Common myeloid progenitor, CD34-positive (primary cell): ENCODE measurements around the gene ZBED4.

Source experiments
- CTCF ChIA-PET: fragments of 350-600 bp; sonication (Branson Sonifier 250); formaldehyde crosslinking; loops from one replicate; lab custom pipeline; 2021; ENCODE audit warnings: antibody characterized with exemption; lab: Charles Lee
- POLR2A ChIA-PET: fragments of 350-600 bp; sonication (Branson Sonifier 250); formaldehyde crosslinking; loops from one replicate; lab custom pipeline; 2021; ENCODE audit warnings: antibody characterized with exemption; lab: Charles Lee
- DNase-seq, 3 donors: peaks; one replicate each; pipeline versions ENCODE4 v3.0.0 to v3.0.0-alpha.2; 2013
- H3K27ac ChIP-seq, 2 experiments: 1 replicate in 1 of 2; 2 replicates in 1 of 2; pipeline ENCODE4 v1.7.0; 2013; ENCODE audit warnings: inconsistent platforms in 2 of 2, low read length in 2 of 2, mild to moderate bottlenecking in 2 of 2, low read depth in 1 of 2, moderate library complexity in 1 of 2; ENCODE audit not compliant: severe bottlenecking in 2 of 2, insufficient read depth in 1 of 2, poor library complexity in 1 of 2
- H3K27me3 ChIP-seq, 5 experiments: replicated peaks in 2 of 5; 1 replicate in 3 of 5; 2 replicates in 2 of 5; pipeline versions ENCODE4 v1.6.1 to v1.7.0; 2013; ENCODE audit warnings: low read length in 4 of 5, mild to moderate bottlenecking in 2 of 5, moderate library complexity in 2 of 5, inconsistent platforms in 1 of 5; ENCODE audit not compliant: insufficient read depth in 5 of 5, control insufficient read depth in 4 of 5
- H3K36me3 ChIP-seq, 4 experiments: 1 replicate in 2 of 4; 2 replicates in 2 of 4; pipeline versions ENCODE4 v1.6.1 to v1.7.0; 2013; ENCODE audit warnings: low read length in 3 of 4, control low read depth in 1 of 4, mild to moderate bottlenecking in 1 of 4; ENCODE audit not compliant: control insufficient read depth in 4 of 4, insufficient read depth in 4 of 4
- H3K4me1 ChIP-seq, 4 experiments: 1 replicate in 3 of 4; 2 replicates in 1 of 4; pipeline versions ENCODE4 v1.6.1 to v1.7.1; 2013; ENCODE audit warnings: low read length in 3 of 4, mild to moderate bottlenecking in 3 of 4, control low read depth in 1 of 4, inconsistent platforms in 1 of 4, moderate library complexity in 1 of 4; ENCODE audit not compliant: control insufficient read depth in 4 of 4, insufficient read depth in 4 of 4; ENCODE audit errors: control extremely low read depth in 1 of 4
- H3K4me3 ChIP-seq, 7 experiments: 1 replicate in 4 of 7; 2 replicates in 3 of 7; pipeline versions ENCODE4 v1.5.1 to v1.7.0; 2013; ENCODE audit warnings: mild to moderate bottlenecking in 7 of 7, low read length in 6 of 7, moderate library complexity in 6 of 7, inconsistent platforms in 2 of 7, low read depth in 2 of 7, control low read depth in 1 of 7; ENCODE audit not compliant: insufficient read depth in 4 of 7, control insufficient read depth in 1 of 7; ENCODE audit errors: extremely low read depth in 1 of 7
- H3K9me3 ChIP-seq, 5 experiments: 1 replicate in 4 of 5; 2 replicates in 1 of 5; pipeline versions ENCODE4 v1.6.1 to v1.7.1; 2013; ENCODE audit warnings: low read length in 4 of 5, mild to moderate bottlenecking in 2 of 5, inconsistent platforms in 1 of 5, low read depth in 1 of 5, moderate library complexity in 1 of 5; ENCODE audit not compliant: control insufficient read depth in 4 of 5, insufficient read depth in 2 of 5; ENCODE audit errors: control extremely low read depth in 1 of 5
- WGBS: methylation state at CpG from one replicate; pipeline ENCODE4 v1.1.5; 2013; ENCODE audit not compliant: insufficient coverage; 5-methylcytosine and 5-hydroxymethylcytosine counted together

The ZBED4 gene

DNA sequence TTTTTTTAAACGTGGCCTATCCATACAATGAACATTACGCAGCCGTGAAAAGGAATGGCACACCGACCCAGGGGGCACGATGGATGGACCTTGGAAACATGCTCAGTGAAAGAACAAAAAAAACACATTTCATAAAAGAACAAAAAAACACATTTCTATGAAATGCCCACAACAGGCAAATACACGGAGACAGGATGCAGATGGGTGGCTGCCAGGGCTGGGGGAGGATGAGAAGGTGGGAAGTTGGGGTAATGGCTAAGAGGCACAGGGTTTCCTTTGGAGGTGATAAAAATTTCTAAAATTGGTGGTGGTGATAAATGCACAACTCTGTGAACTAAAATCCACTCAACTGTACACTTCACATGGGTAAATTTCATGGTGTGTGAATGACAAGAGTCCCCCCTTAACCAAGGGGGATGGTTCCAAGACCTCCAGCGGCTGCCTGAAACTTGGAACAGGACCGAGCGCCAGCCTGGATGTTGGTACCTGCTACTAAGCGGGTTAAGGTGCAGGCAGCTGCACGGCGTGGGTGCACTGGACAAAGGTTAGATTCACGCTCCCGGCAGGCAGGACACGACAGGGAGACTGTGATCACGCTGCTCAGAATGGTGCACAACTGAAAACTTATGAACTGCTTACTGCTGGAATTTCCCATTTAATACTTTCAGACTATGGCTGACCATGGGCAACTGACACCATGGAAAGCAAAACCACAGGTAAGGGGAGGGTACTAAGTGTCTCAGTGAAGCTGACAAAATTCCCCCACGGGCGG lies 42.4 kb upstream of the ZBED4 start:
- peak overlapping the region in 6 of 7 experiments; percentile 11 to 70 (median 51) for H3K4me3 ChIP-seq
- ChIA-PET CTCF (interaction anchor here (0.9 to 2.4 kb wide), 2 partner anchors 10 to 14 kb away, joined by 3 to 6 read pairs; no protein-coding TSS in a partner anchor), POLR2A (interaction anchor here (0.6 to 1.7 kb wide), 4 partner anchors 10 to 214 kb away, joined by 3 to 5 read pairs (median 3); no protein-coding TSS in a partner anchor)
- 8% methylated on average over 16 of the region's 18 CpGs for WGBS
- H3K27ac ChIP-seq: peak overlapping the region in 1 of 2 experiments; percentile 6
- peaks cover 2 to 42% (median 19%) of the 10 kb centered on the region in 4 experiments for H3K36me3 ChIP-seq
- H3K9me3 ChIP-seq: no peaks in the 10 kb centered on the region
- H3K27me3 ChIP-seq: no peaks in the 10 kb centered on the region
- peak; percentile 52 to 94 (median 93) for DNase-seq
- peaks cover 15 to 78% (median 65%) of the 10 kb centered on the region in 4 experiments for H3K4me1 ChIP-seq

DNA sequence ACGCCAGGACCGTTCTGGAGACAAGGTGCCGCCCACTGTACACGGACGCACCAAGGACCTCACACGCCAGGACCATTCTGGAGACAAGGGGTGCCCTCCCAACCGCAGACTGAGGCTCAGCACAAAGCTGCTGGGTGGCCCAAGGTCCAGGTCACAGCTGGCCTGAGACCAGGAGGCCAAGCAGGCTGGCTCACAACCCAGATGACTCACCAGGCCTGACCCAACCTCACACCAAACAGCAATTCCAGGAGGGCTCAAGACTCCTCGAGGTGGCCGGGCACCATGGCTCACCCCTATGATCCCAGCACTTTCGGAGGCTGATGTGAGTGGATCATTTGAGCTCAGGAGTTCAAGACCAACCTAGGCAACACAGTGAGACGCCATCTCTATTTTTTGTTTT lies 40.8 kb upstream of the ZBED4 start:
- WGBS: 100% methylated on average over 8 of the region's 11 CpGs
- ChIA-PET POLR2A (interaction anchor here (0.7 to 1.7 kb wide), 2 partner anchors 8 to 87 kb away, joined by 3 to 5 read pairs; no protein-coding TSS in a partner anchor), CTCF (interaction anchor here (1.3 to 2.4 kb wide), 3 partner anchors 8 to 40 kb away, joined by 3 to 6 read pairs (median 5); no protein-coding TSS in a partner anchor)
- Histone ChIP-seq H3K4me1 (peaks cover 15 to 73% (median 63%) of the 10 kb centered on the region in 4 experiments), H3K36me3 (peaks cover 5 to 47% (median 35%) of the 10 kb centered on the region in 4 experiments), H3K9me3 (no peaks in the 10 kb centered on the region), H3K27ac (no peak overlapping the region), H3K4me3 (no peak overlapping the region), H3K27me3 (no peaks in the 10 kb centered on the region)
- DNase-seq: no peak

DNA sequence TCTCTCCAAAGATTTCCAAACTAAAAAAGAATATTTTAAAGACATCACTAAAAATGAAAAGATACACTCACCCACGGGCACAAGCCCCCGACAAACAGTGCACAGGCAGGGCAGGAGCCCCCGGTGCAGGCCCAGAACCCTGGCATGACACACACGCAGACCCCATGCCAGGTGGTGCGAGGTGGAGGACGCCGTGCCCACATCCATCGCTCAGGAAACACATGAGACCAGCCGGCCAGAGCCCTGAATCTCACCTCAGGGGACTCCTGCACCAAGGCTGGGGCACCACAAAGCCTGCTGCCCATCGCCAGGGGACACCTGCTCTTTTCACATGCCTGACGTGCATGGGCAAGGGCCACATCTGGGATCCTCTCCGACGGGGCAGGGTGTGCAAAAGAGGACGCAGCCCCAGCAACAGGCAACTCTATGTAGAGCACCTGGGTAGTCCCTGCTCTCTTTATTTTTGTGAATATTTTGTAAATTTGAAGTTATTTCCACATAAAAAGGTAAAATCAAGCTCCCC lies 39.4 kb upstream of the ZBED4 start:
- POLR2A ChIA-PET: no interaction called here
- H3K27me3 ChIP-seq: no peaks in the 10 kb centered on the region
- no peak overlapping the region for H3K27ac ChIP-seq
- no peak for DNase-seq
- CTCF ChIA-PET: interaction anchor here (1.6 kb wide), 1 partner anchor 23 kb away, joined by 4 read pairs; no protein-coding TSS in a partner anchor
- H3K9me3 ChIP-seq: no peaks in the 10 kb centered on the region
- no peak overlapping the region for H3K4me3 ChIP-seq
- H3K36me3 ChIP-seq: peaks cover 6 to 56% (median 44%) of the 10 kb centered on the region in 4 experiments
- 92% methylated on average over 12 of the region's 14 CpGs for WGBS
- peaks cover 15 to 60% (median 51%) of the 10 kb centered on the region in 4 experiments for H3K4me1 ChIP-seq

DNA sequence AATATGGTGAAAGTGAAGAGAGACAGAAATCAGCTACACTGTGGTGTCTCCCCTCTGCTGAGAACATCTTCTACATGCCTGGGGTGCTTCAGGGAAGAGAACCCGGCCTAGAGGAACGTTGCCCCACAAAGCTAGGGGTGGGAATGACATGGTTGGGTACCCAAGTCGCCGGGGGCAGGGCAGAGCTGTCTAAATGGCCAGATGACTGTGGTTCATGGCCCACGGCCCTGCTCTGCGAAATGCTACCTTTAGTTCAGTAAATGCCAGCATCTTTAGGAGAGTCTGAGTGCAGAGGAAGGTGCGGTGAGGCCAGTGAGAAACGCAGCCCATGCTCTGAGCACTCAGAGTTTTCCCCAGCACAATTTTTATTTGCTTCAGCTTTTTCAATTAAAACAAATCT lies 38.8 kb upstream of the ZBED4 start:
- CTCF ChIA-PET: interaction anchor here (1.6 kb wide), 1 partner anchor 24 kb away, joined by 4 read pairs; no protein-coding TSS in a partner anchor
- Histone ChIP-seq H3K36me3 (peaks cover 6 to 57% (median 47%) of the 10 kb centered on the region in 4 experiments), H3K27ac (no peak overlapping the region), H3K4me3 (no peak overlapping the region), H3K4me1 (peaks cover 15 to 55% (median 47%) of the 10 kb centered on the region in 4 experiments), H3K27me3 (no peaks in the 10 kb centered on the region), H3K9me3 (no peaks in the 10 kb centered on the region)
- POLR2A ChIA-PET: no interaction called here
- no peak for DNase-seq
- WGBS: 89% methylated on average over 8 of the region's 8 CpGs

DNA sequence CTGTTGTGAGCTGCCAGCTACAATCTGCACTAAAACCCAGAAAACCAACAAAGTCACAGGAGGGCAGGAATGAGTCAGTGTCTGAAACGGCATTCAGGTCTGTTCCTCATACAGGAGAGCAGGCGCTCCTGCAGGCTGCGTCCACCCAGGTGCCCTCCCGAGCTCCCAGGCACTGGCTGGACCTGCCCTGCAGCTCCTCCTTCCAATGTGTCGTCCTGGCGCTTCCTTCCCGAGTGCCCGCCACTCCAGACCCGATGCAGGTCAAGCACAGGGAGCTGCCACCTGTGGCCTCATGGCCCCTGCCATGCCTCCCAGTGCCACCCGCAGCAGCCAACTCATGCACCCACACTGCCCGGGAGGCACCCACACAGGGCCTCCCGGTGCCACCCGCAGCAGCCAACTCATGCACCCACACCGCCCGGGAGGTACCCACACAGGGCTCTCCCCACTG lies 38.0 kb upstream of the ZBED4 start:
- Histone ChIP-seq H3K4me3 (no peak overlapping the region), H3K27ac (no peak overlapping the region), H3K36me3 (peaks cover 6 to 65% (median 50%) of the 10 kb centered on the region in 4 experiments), H3K4me1 (peaks cover 15 to 47% (median 39%) of the 10 kb centered on the region in 4 experiments), H3K9me3 (no peaks in the 10 kb centered on the region), H3K27me3 (no peaks in the 10 kb centered on the region)
- WGBS: 87% methylated on average over 9 of the region's 15 CpGs
- DNase-seq: no peak
- POLR2A ChIA-PET: no interaction called here
- CTCF ChIA-PET: interaction anchor here (0.7 to 1.6 kb wide), 2 partner anchors 8 to 25 kb away, joined by 3 to 4 read pairs; no protein-coding TSS in a partner anchor

DNA sequence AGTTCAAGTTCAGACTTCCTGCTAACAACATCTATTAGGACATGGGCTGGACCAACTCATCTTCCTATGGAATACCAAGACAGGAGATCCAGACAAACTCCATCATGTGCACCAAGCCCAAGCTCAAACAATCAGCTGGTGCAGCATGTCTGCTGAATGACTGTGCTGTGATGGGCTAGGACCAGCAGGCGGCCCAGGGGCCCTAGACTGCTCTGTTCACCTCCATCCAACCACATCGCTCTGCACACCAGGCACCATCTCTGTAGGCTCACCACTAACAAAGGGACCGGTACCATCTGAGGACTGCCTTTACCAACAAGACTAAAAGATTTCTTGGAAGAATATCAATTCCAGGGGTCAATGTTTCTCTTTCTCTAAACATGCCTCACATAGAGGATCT lies 36.3 kb upstream of the ZBED4 start:
- ChIA-PET CTCF (interaction anchor here (0.8 to 1.2 kb wide), 3 partner anchors 12 to 49 kb away, joined by 3 to 4 read pairs (median 4); no protein-coding TSS in a partner anchor), POLR2A (no interaction called here)
- DNase-seq: no peak
- no peaks in the 10 kb centered on the region for H3K9me3 ChIP-seq
- H3K27ac ChIP-seq: no peak overlapping the region
- WGBS: 86% methylated on average over 3 of the region's 3 CpGs
- no peak overlapping the region for H3K4me3 ChIP-seq
- no peaks in the 10 kb centered on the region for H3K27me3 ChIP-seq
- peaks cover 1 to 30% (median 23%) of the 10 kb centered on the region in 4 experiments for H3K4me1 ChIP-seq
- H3K36me3 ChIP-seq: peaks cover 6 to 78% (median 61%) of the 10 kb centered on the region in 4 experiments
